Fibroblast of lung (primary cell): ENCODE results near the gene PCDHA6. TPM values are rescaled to one million over a fixed set of nuclear protein-coding genes. Genes with fewer than 3 reads are reported as not detected.

Experiments
- DNase-seq, 2 donors: peaks; one replicate each; pipeline versions ENCODE4 v3.0.0 to v3.0.0-alpha.2; 2010; ENCODE audit warnings: low read depth in 2 of 2
- H2AFZ ChIP-seq: 2 replicates; pipeline ENCODE4 v1.5.1; 2012; ENCODE audit warnings: low read length, control low read depth, inconsistent platforms
- H3K27ac ChIP-seq: 2 replicates; pipeline ENCODE4 v1.5.1; 2011; ENCODE audit warnings: low read length, control low read depth; ENCODE audit not compliant: insufficient read depth
- H3K27me3 ChIP-seq: 2 replicates; pipeline ENCODE4 v1.5.1; 2011; ENCODE audit warnings: mild to moderate bottlenecking, low read length; ENCODE audit not compliant: control insufficient read depth, insufficient read depth
- H3K36me3 ChIP-seq: 2 replicates; pipeline ENCODE4 v1.5.1; 2011; ENCODE audit warnings: low read length; ENCODE audit not compliant: control insufficient read depth, insufficient read depth
- H3K4me1 ChIP-seq: 2 replicates; pipeline ENCODE4 v1.5.1; 2011; ENCODE audit warnings: low read length; ENCODE audit not compliant: control insufficient read depth, insufficient read depth; ENCODE audit errors: extremely low read depth
- H3K4me2 ChIP-seq: 2 replicates; pipeline ENCODE4 v1.5.1; 2011; ENCODE audit warnings: low read length, control low read depth; ENCODE audit not compliant: insufficient read depth; ENCODE audit errors: extremely low read depth
- H3K4me3 ChIP-seq, 4 experiments: fragments of 200-600 bp in 1 of 4; sonication (generic) in 1 of 4; replicated peaks in 1 of 4; 2 replicates each; pipeline ENCODE4 v1.5.1; 2011 to 2016; ENCODE audit warnings: low read length in 4 of 4, low read depth in 3 of 4, mild to moderate bottlenecking in 3 of 4, control low read depth in 2 of 4, inconsistent platforms in 1 of 4, mixed read lengths in 1 of 4; ENCODE audit not compliant: insufficient read depth in 1 of 4; ENCODE audit errors: control extremely low read depth in 1 of 4
- H3K79me2 ChIP-seq: 2 replicates; pipeline ENCODE4 v1.5.1; 2012; ENCODE audit warnings: mild to moderate bottlenecking, low read length, inconsistent platforms; ENCODE audit not compliant: control insufficient read depth, insufficient read depth
- H3K9ac ChIP-seq: 2 replicates; pipeline ENCODE4 v1.5.1; 2011; ENCODE audit warnings: mild to moderate bottlenecking, low read length, control low read depth; ENCODE audit not compliant: insufficient read depth
- H3K9me3 ChIP-seq: 2 replicates; pipeline ENCODE4 v1.5.1; 2012; ENCODE audit warnings: low read depth, low read length; ENCODE audit not compliant: control insufficient read depth, insufficient read depth
- H4K20me1 ChIP-seq: 2 replicates; pipeline ENCODE4 v1.5.1; 2011; ENCODE audit warnings: low read length; ENCODE audit not compliant: control insufficient read depth, insufficient read depth; ENCODE audit errors: extremely low read depth
- CTCF ChIP-seq, 2 donors: IDR thresholded peaks in 1 of 2; conservative IDR thresholded peaks in 1 of 2; 1 replicate in 1 of 2; 2 replicates in 1 of 2; pipeline ENCODE4 v1.5.1; 2011 to 2012; ENCODE audit warnings: low read length in 2 of 2, control low read depth in 1 of 2, inconsistent platforms in 1 of 2, low read depth in 1 of 2, mild to moderate bottlenecking in 1 of 2
- EZH2 ChIP-seq: IDR thresholded peaks from 2 replicates; pipeline ENCODE4 v1.5.1; 2012; ENCODE audit warnings: low read length, control low read depth, mild to moderate bottlenecking; ENCODE audit errors: missing control alignments
- polyA plus RNA-seq, 2 donors: library from polyadenylated mRNA; depleted of rRNA in 1 of 2; stranded (reverse) in 1 of 2; unstranded in 1 of 2; fragments of >200 nt; gene quantifications; 2 replicates each; pipeline ENCODE4 v1.2.1, GENCODE V29; 2011 to 2012; ENCODE audit warnings: missing spikeins in 1 of 2
- total RNA-seq: library from RNA; depleted of rRNA; stranded (reverse); fragments of >200 nt; gene quantifications from 2 replicates; pipeline ENCODE4 v1.2.1, GENCODE V29; 2014

PCDHA6 gene
- total and polyA plus RNA-seq, 2 donors (not counting 1 experiment from before 2014, with no cell fraction given): 2.8 to 3.6 TPM

DNA sequence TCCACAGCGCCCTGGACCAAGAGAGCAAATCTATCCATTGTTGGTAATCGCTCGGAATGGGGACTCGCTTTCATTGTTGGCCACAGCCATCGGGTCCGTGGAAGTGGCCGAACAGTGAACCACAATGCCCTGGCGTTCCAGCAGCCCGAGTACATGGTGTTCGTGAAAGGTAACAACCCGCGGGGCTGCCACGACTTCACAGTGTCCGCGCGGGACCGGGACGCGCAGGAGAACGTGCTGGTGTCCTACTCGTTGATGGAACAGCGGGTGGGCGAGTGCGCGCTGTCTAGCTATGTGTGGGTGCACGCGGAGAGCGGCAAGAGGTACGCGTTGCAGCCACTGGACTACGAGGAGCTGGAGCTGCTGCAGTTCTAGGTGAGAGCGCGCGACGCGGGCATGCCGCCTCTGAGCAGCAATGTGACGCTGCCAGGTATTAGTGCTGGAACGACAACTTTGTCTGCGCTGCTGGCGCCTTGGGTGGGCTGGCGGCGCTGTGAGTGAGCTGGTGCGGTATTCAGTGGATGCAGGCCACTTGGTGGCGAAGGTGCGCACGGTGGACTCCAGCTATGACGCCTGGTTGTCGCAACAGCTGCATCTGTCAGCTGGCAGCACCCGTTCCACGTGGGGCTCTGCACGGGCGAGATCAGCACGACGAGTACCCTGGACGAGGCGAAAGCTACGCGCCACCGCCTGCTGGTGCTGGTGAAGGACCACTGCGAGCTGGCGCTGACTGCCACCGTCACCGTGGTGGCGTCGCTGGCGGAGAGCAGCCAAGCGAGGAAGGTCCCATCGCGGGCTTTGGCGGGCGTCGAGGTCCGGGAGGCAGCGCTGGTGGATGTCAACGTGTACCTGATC, 34.9 kb downstream of the PCDHA6 start:
- Histone ChIP-seq H2AFZ (no peak overlapping the region), H3K4me2 (no peak overlapping the region), H3K79me2 (no peaks in the 10 kb centered on the region), H4K20me1 (no peaks in the 10 kb centered on the region), H3K27me3 (no peaks in the 10 kb centered on the region), H3K27ac (no peak overlapping the region), H3K9ac (no peak overlapping the region), H3K36me3 (no peaks in the 10 kb centered on the region), H3K4me3 (no peak overlapping the region), H3K9me3 (no peaks in the 10 kb centered on the region), H3K4me1 (no peaks in the 10 kb centered on the region)
- DNase-seq: no peak
- TF ChIP-seq EZH2 (no peak), CTCF (conservative IDR thresholded peaks at IDR 0.05 in 1 of 2, IDR thresholded peaks at IDR 0.05 in 1 of 2; ENCODE audit: low read depth in 1 of 2, low read length in 2 of 2) (no peak)

GRCh38 chr5:140868721-140869554, 41.2 kb downstream of the PCDHA6 start, which contains the start of gene PCDHA11:
Gene PCDHA11 (plus strand): TSS chr5:140868957. CDS start chr5:140869104, 147 bp downstream.
- Histone ChIP-seq H3K4me1 (no peaks in the 10 kb centered on the region), H3K36me3 (no peaks in the 10 kb centered on the region), H3K27ac (no peak within 1 kb of the TSS), H3K9me3 (no peaks in the 10 kb centered on the region), H4K20me1 (no peaks in the 10 kb centered on the region), H2AFZ (no peak within 1 kb of the TSS), H3K4me2 (no peak within 1 kb of the TSS), H3K27me3 (no peaks in the 10 kb centered on the region), H3K79me2 (no peaks in the 10 kb centered on the region), H3K9ac (no peak within 1 kb of the TSS), H3K4me3 (no peak within 1 kb of the TSS)
- TF ChIP-seq CTCF (conservative IDR thresholded peaks at IDR 0.05 in 1 of 2, IDR thresholded peaks at IDR 0.05 in 1 of 2; ENCODE audit: low read depth in 1 of 2, low read length in 2 of 2) (no peak), EZH2 (no peak)
- DNase-seq: no peak

GRCh38 chr5:140869555-140869886, 41.8 kb downstream of the PCDHA6 start:
- no peak overlapping the region for H3K4me3 ChIP-seq

More at GRCh38 chr5:140869555-140869886, 41.8 kb downstream of the PCDHA6 start:
- Histone ChIP-seq H3K4me2 (no peak overlapping the region), H3K4me1 (no peaks in the 10 kb centered on the region), H3K79me2 (no peaks in the 10 kb centered on the region), H4K20me1 (no peaks in the 10 kb centered on the region), H3K27me3 (no peaks in the 10 kb centered on the region), H3K9ac (no peak overlapping the region), H3K9me3 (no peaks in the 10 kb centered on the region), H3K36me3 (no peaks in the 10 kb centered on the region), H3K27ac (no peak overlapping the region), H2AFZ (no peak overlapping the region)
- no peak for DNase-seq
- no peak for TF ChIP-seq CTCF (conservative IDR thresholded peaks at IDR 0.05 in 1 of 2, IDR thresholded peaks at IDR 0.05 in 1 of 2; ENCODE audit: low read depth in 1 of 2, low read length in 2 of 2)
- no peak for TF ChIP-seq EZH2
